Ammon's horn (tissue), 1 donor: ENCODE measurements around the gene GALNT9.

ENCODE experiments used
- DNase-seq: peaks from one replicate; pipeline ENCODE4 v3.0.0-alpha.2; 2016; ENCODE audit warnings: low spot score

Gene GALNT9

GRCh38 chr12:132325733-132326130 is 3.7 kb downstream of the GALNT9 start:
- no peak for DNase-seq

DNA sequence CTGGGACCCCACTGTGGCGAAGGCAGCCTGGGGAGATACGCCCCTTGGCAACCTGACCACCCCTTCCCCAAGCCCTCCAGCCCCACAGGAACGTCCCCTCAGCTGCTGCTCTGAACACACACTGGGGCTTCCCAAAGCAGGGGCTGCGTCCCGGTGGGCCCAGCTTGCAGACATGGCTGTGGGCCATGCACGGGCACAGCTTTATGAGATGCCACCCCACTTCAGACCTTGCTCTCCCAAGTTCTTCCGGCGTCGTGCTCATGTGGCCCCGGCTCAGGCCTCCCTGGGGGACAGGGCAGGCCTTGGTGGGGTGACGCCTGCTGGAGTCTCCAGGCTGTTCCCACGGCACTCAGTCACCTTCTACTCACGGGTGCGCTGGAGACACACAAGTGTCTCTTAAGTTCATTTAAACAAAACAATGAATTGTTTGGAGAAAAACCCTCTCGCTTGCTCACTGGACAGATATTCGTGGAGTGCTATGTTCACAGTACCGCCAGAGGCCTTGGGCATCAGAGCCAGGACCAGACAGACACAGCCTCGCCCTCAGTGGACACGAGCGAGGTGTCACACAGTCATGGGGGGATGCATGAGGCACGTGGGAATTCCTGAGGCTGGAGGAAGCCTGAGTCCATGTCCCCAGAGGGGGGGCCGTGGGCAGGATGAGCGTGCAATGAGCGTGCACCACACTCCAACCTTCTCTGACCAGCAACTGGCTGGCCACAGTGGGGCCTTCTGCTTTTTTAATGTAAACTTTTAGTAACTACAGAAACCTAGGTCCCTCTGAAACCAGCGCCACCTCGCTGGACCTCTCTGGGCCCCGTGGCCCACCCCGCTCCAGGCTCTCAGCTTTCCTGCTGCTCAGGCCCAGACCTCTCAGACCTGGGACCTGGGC is 4.3 kb downstream of the GALNT9 start:
- DNase-seq = no peak

- DNase-seq = no peak
Observed at GRCh38 chr12:132324173-132324572, 5.2 kb downstream of the GALNT9 start.

GRCh38 chr12:132323171-132324010 is 6.0 kb downstream of the GALNT9 start:
- no peak for DNase-seq

DNA sequence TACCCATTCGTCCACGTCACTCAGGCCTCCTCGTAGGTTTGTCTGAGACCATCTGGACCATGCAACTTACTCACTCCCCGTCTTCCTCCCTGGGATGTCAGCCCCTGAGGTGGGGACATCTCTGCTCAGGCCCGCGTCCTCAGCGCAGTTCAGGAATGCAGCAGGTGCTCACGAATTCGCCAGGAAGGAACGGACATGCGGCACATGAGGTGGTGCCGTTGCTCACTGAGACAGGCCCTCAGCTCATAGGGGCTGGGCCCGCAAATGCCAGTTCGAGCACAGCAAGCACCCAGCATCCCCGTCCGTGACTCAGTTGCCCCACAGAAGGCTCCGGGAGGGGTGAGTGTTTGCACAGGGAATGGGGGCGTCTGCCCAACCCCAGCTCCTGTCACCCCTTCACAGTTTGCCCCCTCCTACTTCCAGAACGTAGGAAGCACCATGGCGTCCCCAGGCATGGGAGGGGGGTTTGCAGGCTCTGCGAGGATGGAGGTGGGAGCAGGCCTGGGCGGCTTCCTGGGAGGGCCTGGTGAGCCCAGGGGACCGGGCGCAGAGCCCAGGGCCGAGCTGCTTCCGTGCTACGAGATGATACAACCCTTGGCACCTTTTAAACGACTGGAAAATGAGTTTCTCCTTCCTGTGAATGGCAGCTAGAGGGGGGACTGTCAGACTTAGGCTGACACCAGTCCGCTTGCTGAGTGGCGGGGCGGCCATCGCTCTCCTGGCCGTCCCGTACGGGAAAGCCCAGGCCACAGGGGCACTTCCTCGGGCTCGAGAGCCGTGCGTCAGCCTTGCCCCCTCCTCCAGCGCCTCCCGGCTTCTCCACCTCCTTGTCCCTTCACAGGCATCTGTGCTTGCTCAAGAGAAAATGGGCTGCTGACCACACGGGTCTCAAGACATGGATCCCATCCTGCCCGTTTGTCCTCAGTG is 6.9 kb downstream of the GALNT9 start:
- DNase-seq = no peak

- DNase-seq = no peak
Observed at GRCh38 chr12:132321321-132322118, 7.9 kb downstream of the GALNT9 start.

GRCh38 chr12:132320767-132321211 is 8.6 kb downstream of the GALNT9 start:
- DNase-seq = no peak

- DNase-seq = no peak
Observed at GRCh38 chr12:132319991-132320570, 9.3 kb downstream of the GALNT9 start.

- DNase-seq = no peak
Observed at GRCh38 chr12:132319359-132319950, 9.9 kb downstream of the GALNT9 start.

DNA sequence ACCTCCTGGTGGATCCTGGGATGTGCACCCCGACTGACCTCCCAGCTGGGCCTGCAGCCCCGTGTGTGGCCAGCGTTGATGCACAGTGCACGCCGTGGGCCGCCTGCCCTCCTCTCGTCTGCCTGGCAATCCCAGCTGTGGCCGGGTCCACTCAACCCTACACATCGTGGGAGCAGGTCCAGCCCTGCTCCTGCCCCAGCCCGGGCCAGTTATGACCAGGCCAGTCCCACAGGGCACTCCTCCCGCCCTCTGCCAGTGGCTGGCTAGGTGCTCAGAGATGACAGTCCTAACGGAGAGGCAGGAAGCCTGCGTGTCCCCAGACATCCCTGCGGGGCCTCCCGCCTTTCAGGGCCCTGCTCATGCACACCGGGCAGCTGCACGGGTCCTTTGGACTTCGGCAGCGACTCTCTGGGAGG is 10.8 kb downstream of the GALNT9 start:
- DNase-seq = no peak

GRCh38 chr12:132318135-132318534 is 11.3 kb downstream of the GALNT9 start:
- no peak for DNase-seq

- DNase-seq = no peak
Observed at GRCh38 chr12:132317233-132317938, 12.0 kb downstream of the GALNT9 start.

GRCh38 chr12:132316497-132317232 is 12.7 kb downstream of the GALNT9 start:
- no peak for DNase-seq

DNA sequence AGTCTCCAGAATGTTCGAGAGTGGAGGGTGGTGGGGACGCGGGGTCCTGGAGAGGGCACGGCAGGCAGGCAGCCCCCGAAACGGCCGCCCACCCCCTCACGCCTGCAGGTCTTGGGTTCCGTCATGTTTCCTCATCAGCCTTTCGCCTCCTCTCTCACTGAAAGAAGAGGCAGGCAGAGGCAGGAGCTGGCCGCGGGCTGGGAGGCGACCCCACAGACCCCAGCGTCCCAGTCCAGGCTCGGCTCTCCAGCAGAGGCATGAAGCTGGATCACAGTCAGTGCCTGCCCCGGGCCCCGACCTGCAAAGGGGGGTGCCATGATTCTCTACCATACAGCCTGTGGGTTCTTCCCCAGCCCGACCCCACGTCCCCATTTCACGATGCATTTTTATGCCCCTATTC is 13.4 kb downstream of the GALNT9 start:
- no peak for DNase-seq

DNA sequence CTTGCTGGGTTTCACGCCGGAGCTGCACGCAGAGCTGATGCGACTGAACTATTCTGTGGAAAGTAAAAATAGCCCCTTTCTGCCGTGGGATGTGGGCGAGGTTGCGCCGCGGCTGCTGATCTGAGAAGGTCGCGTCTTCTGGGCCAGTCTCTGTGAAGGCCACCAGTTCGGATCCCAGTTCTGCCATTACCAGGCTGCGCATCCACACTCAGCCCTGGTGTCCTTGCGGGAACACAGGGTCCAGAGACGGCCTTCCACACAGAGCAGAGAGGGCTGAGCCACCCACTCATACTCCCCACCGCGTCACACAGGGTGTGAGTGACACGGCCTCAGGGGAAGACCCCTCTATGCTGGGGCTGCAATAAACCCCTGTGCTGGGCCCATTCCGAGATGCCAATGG is 13.9 kb downstream of the GALNT9 start:
- no peak for DNase-seq

DNA sequence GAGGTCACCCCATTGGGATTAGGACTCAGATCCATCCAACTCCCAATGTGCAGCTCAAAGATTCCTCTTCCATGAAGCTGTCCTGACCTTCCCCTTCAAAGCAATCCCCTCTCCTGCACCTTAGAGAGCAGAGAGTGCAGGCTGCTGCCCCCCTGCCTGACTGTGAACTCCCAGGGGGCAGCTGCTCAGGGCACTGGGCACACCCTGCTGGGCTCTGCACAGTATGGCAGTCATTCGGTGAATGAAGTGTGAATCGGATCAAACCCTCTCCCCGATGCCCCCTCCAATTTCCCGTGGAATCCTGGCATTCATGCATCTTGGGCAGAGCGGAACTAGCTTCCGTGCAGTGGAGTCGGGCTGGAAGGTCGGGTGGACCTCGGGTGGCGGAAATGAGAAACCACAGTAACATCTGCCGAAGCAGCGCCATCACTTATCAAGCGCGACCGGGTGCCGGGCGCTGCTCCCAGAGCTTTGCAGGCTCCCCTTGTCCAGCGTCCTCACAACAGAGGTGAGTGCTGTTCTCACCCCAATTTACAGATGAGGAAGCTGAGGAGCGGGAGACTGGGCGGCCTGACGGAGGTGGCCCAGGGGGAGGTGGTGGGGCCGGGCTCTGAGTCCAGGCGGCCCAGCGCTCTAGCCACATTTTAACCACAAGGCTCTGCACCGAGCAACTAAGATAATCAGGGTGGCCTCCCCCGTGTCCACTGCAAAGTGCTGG is 14.7 kb downstream of the GALNT9 start:
- DNase-seq = no peak

DNA sequence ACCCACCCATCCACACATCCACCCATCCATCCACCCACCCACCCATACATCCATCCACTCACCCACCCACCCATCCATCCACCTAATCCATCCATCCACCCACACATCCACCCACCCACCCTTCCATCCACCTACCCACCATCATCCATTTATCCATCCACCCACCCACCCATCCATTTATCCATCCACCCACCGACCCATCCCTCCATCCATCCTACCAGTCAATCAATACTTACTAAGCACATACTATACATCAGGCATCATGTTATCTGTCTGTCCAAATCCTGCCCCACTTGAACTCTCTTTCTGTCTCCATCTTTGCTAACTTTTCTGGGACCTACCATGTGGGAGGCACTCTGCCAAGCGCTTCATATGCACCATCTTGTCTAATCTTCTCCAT is 15.4 kb downstream of the GALNT9 start:
- no peak for DNase-seq

GRCh38 chr12:132313182-132313581 is 16.2 kb downstream of the GALNT9 start:
- no peak for DNase-seq
